Activated CD8-positive, alpha-beta memory T cell treated with anti-CD3 and anti-CD28 coated beads, Interleukin-2, amount 10 ng/mL, durations not matched to agents 7 days and 5 days (primary cell): Measurements from ENCODE around the gene COL25A1. TPM values are rescaled to one million over a fixed set of nuclear protein-coding genes. Genes with fewer than 3 reads are reported as not detected.

Source experiments
- ATAC-seq: fragments of 150-1000 bp; cut with Tn5 transposase; one replicate; pipeline ENCODE4 v1.10.0; 2021; ENCODE audit warnings: moderate library complexity
- CTCF ChIA-PET: fragments of 350-600 bp; sonication (Branson Sonifier 250); formaldehyde crosslinking; loops from one replicate; lab custom pipeline; 2021; ENCODE audit warnings: antibody characterized with exemption; lab: Charles Lee
- DNase-seq: peaks from one replicate; pipeline ENCODE4 v3.0.0-alpha.2; 2020
- H3K27ac Mint-ChIP-seq: one replicate; pipeline ENCODE4 v1.8.0; 2021; ENCODE audit warnings: mild to moderate bottlenecking, mixed read lengths
- H3K27me3 Mint-ChIP-seq: one replicate; pipeline ENCODE4 v1.8.0; 2021; ENCODE audit warnings: mixed read lengths
- H3K36me3 Mint-ChIP-seq: one replicate; pipeline ENCODE4 v1.8.0; 2021; ENCODE audit warnings: mild to moderate bottlenecking, mixed read lengths
- H3K4me1 Mint-ChIP-seq: one replicate; pipeline ENCODE4 v1.8.0; 2021; ENCODE audit warnings: mixed read lengths
- H3K4me3 Mint-ChIP-seq: one replicate; pipeline ENCODE4 v1.8.0; 2021; ENCODE audit warnings: mild to moderate bottlenecking, moderate library complexity, mixed read lengths
- H3K9me3 Mint-ChIP-seq: one replicate; pipeline ENCODE4 v1.8.0; 2022; ENCODE audit warnings: low read depth, mixed read lengths
- total RNA-seq, 2 experiments: library from RNA; stranded (reverse); gene quantifications; one replicate each; pipeline ENCODE4 v1.2.3, GENCODE V29; 2021

The COL25A1 gene
- total RNA-seq, 2 experiments from 2014 or later: not detected

DNA sequence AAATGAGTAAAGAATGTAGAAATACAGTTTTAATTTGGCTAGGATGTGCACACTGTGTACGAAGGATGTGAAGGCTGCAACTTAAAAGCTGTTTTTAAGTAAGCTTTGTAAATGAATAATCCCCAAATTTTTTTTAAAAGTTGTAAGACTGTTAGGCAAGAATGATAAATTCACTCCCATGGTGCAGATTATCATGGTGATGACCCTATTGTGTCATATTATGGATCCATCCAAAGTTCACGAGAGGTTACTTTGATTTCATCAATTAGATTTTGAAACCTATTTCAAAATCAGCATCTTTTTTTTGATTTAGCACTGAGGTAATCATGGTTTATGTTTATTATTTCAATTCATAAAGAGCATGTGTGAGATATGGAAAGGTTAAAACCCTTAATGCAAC is 476.7 kb downstream of the COL25A1 start:
- DNase-seq: no peak

DNA sequence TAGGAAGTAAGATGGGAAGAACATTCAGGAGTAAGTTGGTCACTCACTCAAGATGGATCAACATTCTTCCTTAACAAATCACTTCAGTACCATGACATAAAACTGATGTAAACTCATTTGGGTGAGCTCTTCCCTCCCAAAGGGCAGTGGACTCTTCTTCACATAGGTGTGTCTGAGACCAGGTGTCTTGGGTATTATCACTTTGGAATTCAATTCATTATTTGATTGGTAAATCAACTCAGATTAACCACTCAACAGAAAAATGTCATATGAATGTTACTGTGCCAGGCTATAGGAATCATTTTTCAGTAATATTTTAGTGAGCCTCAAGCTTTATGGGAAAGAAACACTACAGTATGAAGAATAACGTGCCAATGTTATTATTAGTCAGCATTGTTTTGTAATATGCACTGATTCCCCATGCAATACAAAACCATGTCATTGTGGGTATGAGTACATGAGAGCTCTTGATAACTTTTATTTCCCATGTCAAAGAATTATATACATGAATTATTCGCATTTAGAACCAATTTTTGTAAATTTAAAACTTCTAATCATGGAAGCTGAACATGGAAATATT is 481.0 kb downstream of the COL25A1 start:
- no peak overlapping the region for H3K27ac Mint-ChIP-seq
- H3K4me3 Mint-ChIP-seq: no peak overlapping the region
- ATAC-seq (no peak), DNase-seq (no peak)
- peaks cover 35% of the 10 kb centered on the region for H3K27me3 Mint-ChIP-seq
- no peaks in the 10 kb centered on the region for H3K36me3 Mint-ChIP-seq
- H3K4me1 Mint-ChIP-seq: no peaks in the 10 kb centered on the region
- H3K9me3 Mint-ChIP-seq: no peaks in the 10 kb centered on the region
- CTCF ChIA-PET: no interaction called here

More for the DNA sequence above, 476.7 kb downstream of the COL25A1 start:
- no peaks in the 10 kb centered on the region for H3K9me3 Mint-ChIP-seq
- peaks cover 7% of the 10 kb centered on the region for H3K4me1 Mint-ChIP-seq
- H3K4me3 Mint-ChIP-seq: no peak overlapping the region
- H3K27me3 Mint-ChIP-seq: peaks cover 21% of the 10 kb centered on the region
- CTCF ChIA-PET: no interaction called here
- H3K36me3 Mint-ChIP-seq: no peaks in the 10 kb centered on the region
- no peak for ATAC-seq
- H3K27ac Mint-ChIP-seq: no peak overlapping the region

DNA sequence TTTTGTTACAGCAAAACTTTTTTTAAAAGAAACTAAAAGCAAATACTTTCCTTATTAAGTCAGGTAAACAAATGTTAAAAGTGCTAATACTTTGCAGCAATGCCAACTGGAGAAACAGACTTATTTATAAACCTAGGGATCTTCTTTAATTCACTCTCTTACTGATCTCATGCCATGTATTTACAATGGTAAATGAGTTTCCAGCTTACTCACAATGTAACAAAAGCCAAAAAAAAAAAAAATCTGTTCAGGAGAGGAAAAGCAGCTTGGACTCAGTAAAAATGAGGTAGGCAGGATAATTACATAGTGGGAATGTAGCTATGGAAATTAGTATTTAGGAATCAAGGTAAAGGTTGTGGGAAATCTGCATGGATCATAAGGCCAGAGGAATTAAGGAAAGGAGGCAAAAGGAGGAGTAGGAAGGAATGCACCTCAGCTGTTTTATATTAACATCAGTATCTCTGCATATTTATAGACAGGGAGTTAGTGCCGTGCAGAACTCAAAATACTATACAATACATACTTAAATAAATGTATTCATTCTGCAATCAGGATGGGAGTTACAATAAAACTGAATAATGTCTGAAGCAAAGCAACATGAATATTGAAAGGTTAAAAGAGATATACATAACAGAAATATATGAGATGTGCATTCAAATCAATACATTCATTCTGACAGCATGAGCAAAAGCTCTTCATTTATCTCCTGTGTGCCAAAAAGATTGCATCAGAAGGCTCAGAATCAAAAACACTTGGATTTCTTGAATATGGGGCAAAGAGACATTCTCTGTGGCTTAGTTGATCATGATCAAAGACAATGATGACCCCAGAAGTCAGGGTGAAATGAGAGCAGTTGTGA is 481.7 kb downstream of the COL25A1 start:
- Mint-ChIP-seq H3K9me3 (no peaks in the 10 kb centered on the region), H3K4me3 (no peak overlapping the region), H3K27me3 (peaks cover 36% of the 10 kb centered on the region), H3K27ac (no peak overlapping the region), H3K4me1 (no peaks in the 10 kb centered on the region), H3K36me3 (no peaks in the 10 kb centered on the region)
- CTCF ChIA-PET: no interaction called here
- no peak for ATAC-seq
- DNase-seq: no peak

DNA sequence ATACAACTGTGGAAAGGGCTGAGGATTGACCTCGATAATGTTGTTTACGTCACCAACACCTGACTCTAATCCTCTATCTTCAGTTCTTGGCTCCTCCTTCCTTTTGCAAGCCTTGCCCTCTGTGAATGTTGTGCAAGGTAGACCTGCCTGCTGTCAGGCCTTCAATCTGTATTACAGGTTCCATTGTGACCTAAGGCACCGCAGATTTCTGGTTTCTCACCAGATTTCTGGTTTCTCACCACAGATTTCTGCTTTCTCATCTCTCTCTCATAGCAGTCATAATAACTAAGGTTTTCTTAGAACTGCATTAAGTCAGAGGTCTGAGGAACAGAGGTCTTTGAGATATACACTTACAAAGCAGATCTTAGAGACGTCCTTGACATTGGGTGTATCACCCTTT is 488.1 kb downstream of the COL25A1 start:
- Mint-ChIP-seq H3K9me3 (no peaks in the 10 kb centered on the region), H3K4me1 (peaks cover 10% of the 10 kb centered on the region), H3K27me3 (peaks cover 53% of the 10 kb centered on the region), H3K36me3 (no peaks in the 10 kb centered on the region), H3K27ac (no peak overlapping the region), H3K4me3 (no peak overlapping the region)
- ATAC-seq (peak; percentile 20), DNase-seq (peak; percentile 42)
- CTCF ChIA-PET: no interaction called here

DNA sequence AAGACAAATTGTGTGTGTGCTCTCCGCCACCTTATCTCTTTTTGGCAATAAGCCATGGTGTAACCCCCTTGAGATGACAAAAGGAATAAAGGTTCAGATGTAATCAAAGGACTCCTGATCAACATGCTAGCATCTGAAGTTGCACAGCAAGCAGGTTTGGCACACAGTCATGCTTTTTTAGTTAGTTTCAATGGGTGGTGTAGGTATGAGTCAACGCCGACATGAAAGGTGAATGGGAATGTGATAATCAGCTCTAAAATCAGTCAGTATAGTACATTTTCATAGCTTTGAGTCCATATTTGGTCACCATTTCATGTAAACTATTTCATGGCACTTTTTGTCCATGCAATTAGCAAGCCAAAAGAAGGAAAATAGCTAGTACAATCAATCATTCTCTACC is 489.2 kb downstream of the COL25A1 start:
- DNase-seq: no peak
- Mint-ChIP-seq H3K36me3 (no peaks in the 10 kb centered on the region), H3K4me1 (peaks cover 10% of the 10 kb centered on the region), H3K27me3 (peaks cover 49% of the 10 kb centered on the region), H3K27ac (no peak overlapping the region), H3K9me3 (no peaks in the 10 kb centered on the region), H3K4me3 (no peak overlapping the region)
- no peak for ATAC-seq
- CTCF ChIA-PET: no interaction called here

DNA sequence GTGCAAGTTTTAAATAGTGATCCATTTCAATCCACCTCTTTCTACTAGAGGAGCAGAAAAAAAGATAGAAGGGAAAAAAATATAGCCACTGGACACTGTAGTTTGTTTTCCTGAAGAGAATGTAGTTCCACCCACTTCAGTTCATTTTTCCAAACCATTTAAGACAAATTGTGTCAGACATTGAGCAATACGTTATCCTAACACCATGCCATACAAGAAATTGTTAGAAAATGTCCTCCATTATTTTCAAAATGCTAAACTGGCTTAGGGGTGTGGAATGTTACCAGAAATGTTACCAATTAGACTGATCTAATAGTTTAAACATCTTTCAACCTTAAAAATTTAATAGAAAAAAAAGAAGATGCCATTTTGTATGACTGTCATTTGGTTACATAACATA is 491.0 kb downstream of the COL25A1 start:
- H3K9me3 Mint-ChIP-seq: no peaks in the 10 kb centered on the region
- H3K4me1 Mint-ChIP-seq: peaks cover 10% of the 10 kb centered on the region
- no peak overlapping the region for H3K27ac Mint-ChIP-seq
- H3K27me3 Mint-ChIP-seq: peaks cover 47% of the 10 kb centered on the region
- no peak overlapping the region for H3K4me3 Mint-ChIP-seq
- CTCF ChIA-PET: no interaction called here
- ATAC-seq (no peak), DNase-seq (no peak)
- H3K36me3 Mint-ChIP-seq: no peaks in the 10 kb centered on the region

DNA sequence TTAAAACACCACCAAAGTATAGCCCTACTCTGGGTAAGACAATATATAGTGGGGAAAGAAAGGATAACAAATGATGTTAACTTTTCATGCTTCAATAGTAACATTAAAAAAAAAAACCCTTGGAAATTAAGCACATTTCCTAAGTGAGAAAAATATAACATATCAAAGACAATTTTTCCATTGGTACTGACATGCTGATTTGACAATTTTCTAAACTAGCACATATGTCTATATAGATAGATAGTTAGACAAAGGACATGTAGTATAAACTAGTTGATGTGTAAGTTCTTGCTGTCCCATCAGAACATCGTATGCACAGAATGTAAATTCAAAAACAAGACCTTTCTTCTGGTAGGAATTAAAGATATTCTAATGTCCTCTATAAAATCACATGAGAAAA is 492.4 kb downstream of the COL25A1 start:
- H3K4me3 Mint-ChIP-seq: no peak overlapping the region
- H3K36me3 Mint-ChIP-seq: no peaks in the 10 kb centered on the region
- ATAC-seq (no peak), DNase-seq (no peak)
- no peak overlapping the region for H3K27ac Mint-ChIP-seq
- CTCF ChIA-PET: no interaction called here
- H3K4me1 Mint-ChIP-seq: peaks cover 10% of the 10 kb centered on the region
- H3K27me3 Mint-ChIP-seq: peaks cover 39% of the 10 kb centered on the region
- H3K9me3 Mint-ChIP-seq: no peaks in the 10 kb centered on the region

DNA sequence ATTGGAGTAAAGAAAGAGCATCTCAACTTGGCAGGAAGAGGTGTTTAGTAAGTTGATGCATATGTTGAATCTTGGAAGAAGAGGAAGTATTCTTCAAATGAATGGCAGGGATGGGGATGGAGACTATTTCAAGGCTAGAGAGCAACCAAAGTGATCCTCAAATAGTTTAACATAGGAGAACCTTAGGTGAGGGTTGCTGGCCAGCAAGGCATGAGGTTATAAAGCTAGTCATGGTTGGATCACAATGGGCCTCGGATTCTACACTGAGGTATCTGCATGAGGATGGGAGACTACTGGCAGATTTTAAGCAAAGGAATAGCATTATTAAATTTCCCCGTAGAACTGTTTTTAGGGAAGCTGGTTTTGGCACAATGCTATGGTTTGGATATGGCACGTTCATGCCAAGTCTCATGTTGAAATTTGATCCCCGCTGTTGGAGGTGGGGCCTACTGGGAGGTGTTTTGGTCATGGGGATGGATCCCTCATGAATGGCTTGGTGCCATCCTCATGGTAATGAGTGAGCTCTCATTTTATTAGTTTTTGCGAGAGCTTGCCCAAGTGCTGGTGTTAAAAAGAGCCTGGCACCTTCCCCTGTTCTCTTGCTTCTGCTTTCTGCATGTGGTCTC is 497.7 kb downstream of the COL25A1 start:
- Mint-ChIP-seq H3K27ac (no peak overlapping the region), H3K36me3 (no peaks in the 10 kb centered on the region), H3K4me3 (no peak overlapping the region), H3K27me3 (peaks cover 8% of the 10 kb centered on the region), H3K4me1 (no peaks in the 10 kb centered on the region), H3K9me3 (no peaks in the 10 kb centered on the region)
- no peak for DNase-seq
- CTCF ChIA-PET: no interaction called here
- ATAC-seq: no peak

DNA sequence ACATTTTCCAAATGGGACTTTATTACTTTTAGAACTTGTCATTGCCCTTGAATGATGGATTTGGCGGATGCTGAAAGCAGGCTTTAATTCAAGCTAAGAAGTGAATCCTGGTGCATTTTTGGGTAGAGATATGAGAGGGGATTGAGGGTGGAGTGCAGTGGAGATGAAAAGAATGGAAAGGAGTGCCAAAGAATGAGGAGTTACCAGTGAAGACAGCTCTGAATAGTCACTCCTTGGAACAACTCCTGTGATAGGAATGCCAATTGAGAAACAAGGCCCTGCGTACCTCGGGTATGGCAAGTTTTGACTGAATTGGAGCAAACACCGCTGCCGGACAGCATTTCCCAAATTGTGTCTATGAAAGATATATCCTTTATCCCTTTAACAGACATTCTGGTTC is 503.2 kb downstream of the COL25A1 start:
- DNase-seq: no peak
- Mint-ChIP-seq H3K4me3 (no peak overlapping the region), H3K27me3 (peaks cover 6% of the 10 kb centered on the region), H3K9me3 (no peaks in the 10 kb centered on the region), H3K27ac (no peak overlapping the region), H3K36me3 (no peaks in the 10 kb centered on the region), H3K4me1 (no peaks in the 10 kb centered on the region)
- no peak for ATAC-seq
- CTCF ChIA-PET: no interaction called here

DNA sequence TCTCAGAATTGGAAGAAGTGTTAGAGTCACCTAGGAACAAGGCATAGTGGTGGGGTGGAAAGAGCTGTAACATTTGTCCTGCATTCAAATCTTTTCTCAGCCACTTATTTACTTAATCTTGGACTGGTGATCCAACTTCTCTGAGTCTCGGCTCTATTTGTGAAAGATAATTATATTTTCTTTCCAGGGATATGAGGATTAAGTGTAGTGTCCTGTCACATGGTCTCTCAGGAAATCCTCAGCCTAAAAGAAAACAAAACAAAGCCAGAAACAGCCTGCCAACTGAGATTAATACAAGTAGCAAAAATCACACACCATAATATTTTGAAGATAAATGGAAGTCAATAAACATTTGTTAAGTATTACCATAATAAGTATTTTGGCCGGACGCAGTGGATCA is 506.3 kb downstream of the COL25A1 start:
- Mint-ChIP-seq H3K27ac (no peak overlapping the region), H3K9me3 (no peaks in the 10 kb centered on the region), H3K4me1 (no peaks in the 10 kb centered on the region), H3K36me3 (no peaks in the 10 kb centered on the region), H3K27me3 (peaks cover 16% of the 10 kb centered on the region), H3K4me3 (no peak overlapping the region)
- CTCF ChIA-PET: interaction anchor here (1.1 kb wide), 1 partner anchor 17 kb away, joined by 3 read pairs; no protein-coding TSS in a partner anchor
- DNase-seq: no peak
- no peak for ATAC-seq

DNA sequence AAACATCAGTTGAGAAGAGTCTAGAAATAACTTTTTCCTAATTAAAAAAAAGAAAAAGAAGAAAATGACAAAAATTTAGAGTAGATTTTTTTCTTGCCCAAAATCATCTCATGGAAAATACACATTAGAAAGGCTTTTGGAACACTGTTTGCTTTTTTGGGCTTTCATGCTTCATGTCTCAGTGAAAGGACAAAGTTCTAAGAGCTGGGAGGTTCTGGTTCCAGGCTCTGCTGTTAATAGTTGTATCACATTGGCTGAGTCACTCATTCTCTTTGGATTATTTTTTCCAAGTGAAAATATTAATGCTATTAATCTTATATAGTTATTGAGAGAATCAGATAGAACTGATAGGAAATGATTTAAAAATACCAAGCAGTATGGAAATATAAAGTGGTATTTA is 506.7 kb downstream of the COL25A1 start:
- Mint-ChIP-seq H3K36me3 (no peaks in the 10 kb centered on the region), H3K9me3 (no peaks in the 10 kb centered on the region), H3K4me3 (no peak overlapping the region), H3K4me1 (no peaks in the 10 kb centered on the region), H3K27ac (no peak overlapping the region), H3K27me3 (peaks cover 16% of the 10 kb centered on the region)
- DNase-seq (no peak), ATAC-seq (no peak)
- CTCF ChIA-PET: interaction anchor here (1.1 kb wide), 1 partner anchor 16 kb away, joined by 3 read pairs; no protein-coding TSS in a partner anchor

DNA sequence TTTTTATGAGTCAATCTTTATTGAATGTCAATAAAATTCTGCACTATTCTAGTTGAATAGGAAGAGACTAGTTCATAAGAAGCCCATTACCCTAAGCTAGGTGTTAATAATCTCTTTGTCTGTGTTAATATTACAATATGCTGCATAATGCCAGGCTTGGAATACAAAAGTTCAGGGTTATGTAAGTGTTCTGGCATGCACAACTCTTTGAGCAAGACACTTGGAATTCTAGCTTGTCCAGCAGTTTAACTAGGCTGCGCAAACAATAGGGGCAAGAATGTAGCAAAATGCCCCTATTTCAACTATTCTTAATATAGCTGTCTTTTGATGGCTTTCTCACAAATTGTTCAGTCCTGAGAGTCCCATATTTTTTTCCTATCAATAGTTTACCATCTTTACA is 508.3 kb downstream of the COL25A1 start:
- H3K36me3 Mint-ChIP-seq: no peaks in the 10 kb centered on the region
- no peaks in the 10 kb centered on the region for H3K4me1 Mint-ChIP-seq
- no peak overlapping the region for H3K4me3 Mint-ChIP-seq
- H3K9me3 Mint-ChIP-seq: no peaks in the 10 kb centered on the region
- DNase-seq (no peak), ATAC-seq (no peak)
- H3K27me3 Mint-ChIP-seq: peaks cover 14% of the 10 kb centered on the region
- CTCF ChIA-PET: interaction anchor here (0.5 to 0.7 kb wide), 2 partner anchors 9 to 12 kb away, joined by 3 read pairs; no protein-coding TSS in a partner anchor
- H3K27ac Mint-ChIP-seq: no peak overlapping the region

DNA sequence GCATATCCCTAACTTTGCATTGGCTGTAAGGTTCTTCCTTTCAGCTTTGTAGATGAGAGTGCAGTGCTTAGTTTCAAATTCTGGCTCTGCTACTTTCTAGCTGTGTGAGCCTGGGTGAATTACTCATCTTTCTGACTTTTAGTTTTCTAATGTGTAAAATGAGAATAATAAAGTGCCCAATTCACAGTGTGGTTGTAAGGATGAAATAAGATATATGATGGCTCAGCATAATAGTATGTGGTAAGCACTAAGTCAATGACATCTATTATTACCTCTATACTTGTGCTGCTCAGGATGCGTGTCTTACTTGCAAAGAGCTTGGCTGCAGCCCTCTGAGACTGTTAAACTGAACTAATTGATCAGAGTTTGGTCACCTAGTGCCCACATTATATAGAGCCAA is 509.0 kb downstream of the COL25A1 start:
- CTCF ChIA-PET: interaction anchor here (0.5 kb wide), 1 partner anchor 11 kb away, joined by 3 read pairs; no protein-coding TSS in a partner anchor
- no peaks in the 10 kb centered on the region for H3K36me3 Mint-ChIP-seq
- H3K27me3 Mint-ChIP-seq: peaks cover 10% of the 10 kb centered on the region
- H3K9me3 Mint-ChIP-seq: no peaks in the 10 kb centered on the region
- DNase-seq (no peak), ATAC-seq (no peak)
- no peak overlapping the region for H3K27ac Mint-ChIP-seq
- no peak overlapping the region for H3K4me3 Mint-ChIP-seq
- H3K4me1 Mint-ChIP-seq: no peaks in the 10 kb centered on the region
